VCaP (cell line): Measurements from ENCODE around the gene LRFN4.

Experiments used
- H3K27ac ChIP-seq: fragments of 450-650 bp; 2 replicates; pipeline ENCODE4 v1.5.1; 2017
- CTCF ChIP-seq: fragments of 450-650 bp; conservative IDR thresholded peaks from 2 replicates; pipeline ENCODE4 v1.5.1; 2017; ENCODE audit warnings: mild to moderate bottlenecking, moderate library complexity

Gene LRFN4

GRCh38 chr11:66846671-66847091 lies 10.2 kb upstream of the LRFN4 start:
- no peak overlapping the region for H3K27ac ChIP-seq
- no peak for TF ChIP-seq CTCF

GRCh38 chr11:66847461-66848232 lies 9.2 kb upstream of the LRFN4 start:
- TF ChIP-seq CTCF = no peak

GRCh38 chr11:66848671-66849500 lies 8.0 kb upstream of the LRFN4 start:
- H3K27ac ChIP-seq = no peak overlapping the region
- TF ChIP-seq CTCF = no peak

More at GRCh38 chr11:66847461-66848232, 9.2 kb upstream of the LRFN4 start:
- H3K27ac ChIP-seq = no peak overlapping the region

- H3K27ac ChIP-seq = no peak overlapping the region
- no peak for TF ChIP-seq CTCF
Measured at GRCh38 chr11:66849501-66850234, 7.2 kb upstream of the LRFN4 start.

GRCh38 chr11:66850235-66850587 lies 6.7 kb upstream of the LRFN4 start:
- no peak for TF ChIP-seq CTCF
- H3K27ac ChIP-seq = no peak overlapping the region

GRCh38 chr11:66850588-66851238 lies 6.2 kb upstream of the LRFN4 start:
- TF ChIP-seq CTCF = no peak
- no peak overlapping the region for H3K27ac ChIP-seq
